ENCODE measurements around the gene SLC38A5.
"Not testable (repeated sequence)": the region's sequence is repeated elsewhere in the genome, so short reads cannot be mapped to it uniquely, and the experiment has no call there.

Gene SLC38A5

GRCh38 chrX:48468247-48468671, 1.8 kb downstream of the SLC38A5 start:
- no peak for DNase-seq (ENCODE audit: low spot score)

GRCh38 chrX:48467281-48467761, 2.7 kb downstream of the SLC38A5 start:
- no peak for DNase-seq (ENCODE audit: low spot score)

- no peak for DNase-seq (ENCODE audit: low spot score)
Measured at GRCh38 chrX:48466696-48467095, 3.4 kb downstream of the SLC38A5 start.

GRCh38 chrX:48465336-48465933, 4.6 kb downstream of the SLC38A5 start:
- DNase-seq (ENCODE audit: low spot score) = no peak

GRCh38 chrX:48461830-48462229, 8.2 kb downstream of the SLC38A5 start:
- DNase-seq (ENCODE audit: low spot score) = no peak

GRCh38 chrX:48460606-48461005, 9.5 kb downstream of the SLC38A5 start:
- DNase-seq (ENCODE audit: low spot score) = no peak

- no peak for DNase-seq (ENCODE audit: low spot score)
Measured at GRCh38 chrX:48460031-48460430, 10.0 kb downstream of the SLC38A5 start.

GRCh38 chrX:48459483-48459882, 10.6 kb downstream of the SLC38A5 start:
- DNase-seq (ENCODE audit: low spot score) = no peak

GRCh38 chrX:48458711-48459110, 11.3 kb downstream of the SLC38A5 start:
- DNase-seq (ENCODE audit: low spot score) = no peak

GRCh38 chrX:48456628-48457331, 13.3 kb downstream of the SLC38A5 start:
- DNase-seq (ENCODE audit: low spot score) = no peak

- no peak for DNase-seq (ENCODE audit: low spot score)
Measured at GRCh38 chrX:48451708-48452107, 18.4 kb downstream of the SLC38A5 start.

- no peak for DNase-seq (ENCODE audit: low spot score)
Measured at GRCh38 chrX:48450076-48450475, 20.0 kb downstream of the SLC38A5 start.

- DNase-seq (ENCODE audit: low spot score) = not testable (repeated sequence)
Measured at GRCh38 chrX:48447201-48447600, 22.9 kb downstream of the SLC38A5 start.

GRCh38 chrX:48433713-48434112, 36.3 kb downstream of the SLC38A5 start:
- not testable (repeated sequence) for DNase-seq (ENCODE audit: low spot score)

- DNase-seq (ENCODE audit: low spot score) = not testable (repeated sequence)
Measured at GRCh38 chrX:48430166-48430565, 39.9 kb downstream of the SLC38A5 start.

GRCh38 chrX:48429606-48430005, 40.5 kb downstream of the SLC38A5 start:
- DNase-seq (ENCODE audit: low spot score) = not testable (repeated sequence)

- DNase-seq (ENCODE audit: low spot score) = not testable (repeated sequence)
Measured at GRCh38 chrX:48427027-48427716, 42.9 kb downstream of the SLC38A5 start.

- DNase-seq (ENCODE audit: low spot score) = not testable (repeated sequence)
Measured at GRCh38 chrX:48411860-48412259, 58.2 kb downstream of the SLC38A5 start, which contains the start of gene SSX4B. Gene SSX4B (minus strand): TSS chrX:48411960. CDS start chrX:48411372, 588 bp downstream.
